GM23338 (cell line): ENCODE data around the gene PLEKHA8. TPM values are rescaled to one million over a fixed set of nuclear protein-coding genes. Genes with fewer than 3 reads are reported as not detected.

Experiments used
- ATAC-seq: fragments of 200-7000 bp; cut with Tn5 transposase; 3 replicates; pipeline ENCODE4 v1.9.1; 2020
- DNase-seq: peaks from one replicate; pipeline ENCODE4 v3.0.0-alpha.2; 2015; ENCODE audit warnings: low spot score
- H2AFZ ChIP-seq: fragments of 200-600 bp; sonication (generic); 2 replicates; pipeline ENCODE4 v1.8.0; 2016; ENCODE audit warnings: antibody characterized with exemption, mild to moderate bottlenecking, moderate library complexity
- H3F3A ChIP-seq: fragments of 200-600 bp; sonication (generic); replicated peaks from 2 replicates; pipeline ENCODE4 v1.8.0; 2017; ENCODE audit warnings: antibody characterized with exemption, mixed run types, low read depth
- H3K27ac ChIP-seq: fragments of 200-600 bp; sonication (generic); 2 replicates; pipeline ENCODE4 v1.6.1; 2016; ENCODE audit warnings: low read depth
- H3K27me3 ChIP-seq: fragments of 200-600 bp; sonication (generic); 2 replicates; pipeline ENCODE4 v1.8.0; 2016; ENCODE audit warnings: mild to moderate bottlenecking, mixed run types, moderate library complexity; ENCODE audit not compliant: insufficient read depth
- H3K36me3 ChIP-seq: fragments of 200-600 bp; sonication (generic); 2 replicates; pipeline ENCODE4 v1.8.0; 2016; ENCODE audit warnings: mild to moderate bottlenecking; ENCODE audit not compliant: insufficient read depth
- H3K4me1 ChIP-seq: fragments of 200-600 bp; sonication (generic); 2 replicates; pipeline ENCODE4 v1.8.0; 2016; ENCODE audit warnings: mild to moderate bottlenecking, moderate library complexity; ENCODE audit not compliant: insufficient read depth
- H3K4me2 ChIP-seq: fragments of 200-600 bp; sonication (generic); 2 replicates; pipeline ENCODE4 v1.7.1; 2017; ENCODE audit warnings: mixed run types
- H3K4me3 ChIP-seq: fragments of 200-600 bp; sonication (generic); 2 replicates; pipeline ENCODE4 v1.6.1; 2016; ENCODE audit warnings: mixed run types
- H3K79me2 ChIP-seq: fragments of 200-600 bp; sonication (generic); replicated peaks from 2 replicates; pipeline ENCODE4 v1.8.0; 2017; ENCODE audit warnings: mild to moderate bottlenecking; ENCODE audit not compliant: insufficient read depth
- H3K9me2 ChIP-seq: fragments of 200-600 bp; sonication (generic); 2 replicates; pipeline ENCODE4 v1.8.0; 2017; ENCODE audit not compliant: insufficient read depth
- H4K20me1 ChIP-seq: fragments of 200-600 bp; sonication (generic); replicated peaks from 2 replicates; pipeline ENCODE4 v1.8.0; 2017; ENCODE audit warnings: mild to moderate bottlenecking; ENCODE audit not compliant: insufficient read depth
- H3K27ac Mint-ChIP-seq: 2 replicates; pipeline ENCODE4 v1.8.0; 2020; ENCODE audit warnings: inconsistent platforms, mild to moderate bottlenecking, moderate library complexity, mixed read lengths
- H3K27me3 Mint-ChIP-seq: 3 replicates; pipeline ENCODE4 v1.8.0; 2022; ENCODE audit warnings: low read depth, mild to moderate bottlenecking, moderate library complexity, mixed read lengths, inconsistent platforms; ENCODE audit not compliant: insufficient read depth, poor library complexity
- H3K36me3 Mint-ChIP-seq: 3 replicates; pipeline ENCODE4 v1.8.0; 2021; ENCODE audit warnings: low read depth, mild to moderate bottlenecking, inconsistent platforms, moderate library complexity, mixed read lengths
- H3K4me1 Mint-ChIP-seq: 3 replicates; pipeline ENCODE4 v1.8.0; 2020; ENCODE audit warnings: mild to moderate bottlenecking, inconsistent platforms, mixed read lengths
- H3K4me3 Mint-ChIP-seq: 3 replicates; pipeline ENCODE4 v1.8.0; 2021; ENCODE audit warnings: moderate library complexity, mild to moderate bottlenecking, inconsistent platforms, mixed read lengths
- H3K9me3 Mint-ChIP-seq: 3 replicates; pipeline ENCODE4 v1.8.0; 2020; ENCODE audit warnings: moderate library complexity, mild to moderate bottlenecking, inconsistent platforms, mixed read lengths
- CREB1 ChIP-seq: fragments of 250-450 bp; sonication (Bioruptor Pico); IDR thresholded peaks from 2 replicates; pipeline ENCODE4 v1.5.0; 2020; ENCODE audit warnings: low read depth, mild to moderate bottlenecking, moderate library complexity
- NANOG ChIP-seq: IDR thresholded peaks from 2 replicates; pipeline ENCODE4 v1.6.1; 2016; ENCODE audit warnings: antibody characterized with exemption, borderline replicate concordance
- STAT1 ChIP-seq: IDR thresholded peaks from one replicate; pipeline ENCODE4 v1.6.1; 2016; ENCODE audit warnings: antibody characterized with exemption; ENCODE audit not compliant: unreplicated experiment
- ZNF331 ChIP-seq: fragments of 250-450 bp; sonication (Bioruptor Pico); IDR thresholded peaks from 2 replicates; pipeline ENCODE4 v1.5.0; 2020; ENCODE audit warnings: low read depth, mild to moderate bottlenecking, moderate library complexity
- polyA plus RNA-seq: library from polyadenylated mRNA; unstranded; fragments of >200 nt; fragmentation: Nextera tagmentation; extraction: Ambion mirVana; gene quantifications from 2 replicates; pipeline ENCODE4 v1.2.1, GENCODE V29; 2016
- total RNA-seq: library from RNA; depleted of rRNA; stranded (reverse); fragments of >200 nt; shearing (Covaris generic); gene quantifications from 2 replicates; pipeline ENCODE4 v1.2.3, GENCODE V29; 2014
- TF ChIP-seq, protein P1 (sequence below): fragments of 250-450 bp; sonication (Bioruptor Pico); IDR thresholded peaks from 2 replicates; pipeline ENCODE4 v1.5.0; 2020; ENCODE audit warnings: mild to moderate bottlenecking, moderate library complexity
- TF ChIP-seq, protein P2 (sequence below): IDR thresholded peaks from one replicate; pipeline ENCODE4 v1.6.1; 2018; ENCODE audit warnings: antibody characterized with exemption; ENCODE audit not compliant: unreplicated experiment

Gene PLEKHA8
- total and polyA plus RNA-seq, 2 experiments from 2014 or later, result 11.6 to 44.9 TPM

DNA sequence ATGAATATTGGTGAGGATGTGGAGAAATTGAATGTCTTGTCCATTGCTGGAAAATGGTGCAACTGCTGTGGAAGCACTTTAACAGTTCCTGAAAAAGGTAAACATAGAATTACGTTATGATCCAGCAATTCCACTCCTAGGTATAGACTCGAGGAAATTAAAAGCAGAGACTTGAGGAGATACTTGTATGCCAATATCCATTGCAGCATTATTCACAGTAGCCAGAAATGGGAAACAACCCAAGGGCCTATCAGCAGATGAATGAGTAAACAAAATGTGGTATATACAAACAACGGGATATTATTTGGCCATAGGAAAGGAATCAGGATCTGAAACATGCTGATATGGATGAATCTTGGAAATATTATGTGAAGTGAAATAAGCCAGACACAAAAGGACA lies 74.1 kb downstream of the PLEKHA8 start (continued):
- TF ChIP-seq, protein P1, sequence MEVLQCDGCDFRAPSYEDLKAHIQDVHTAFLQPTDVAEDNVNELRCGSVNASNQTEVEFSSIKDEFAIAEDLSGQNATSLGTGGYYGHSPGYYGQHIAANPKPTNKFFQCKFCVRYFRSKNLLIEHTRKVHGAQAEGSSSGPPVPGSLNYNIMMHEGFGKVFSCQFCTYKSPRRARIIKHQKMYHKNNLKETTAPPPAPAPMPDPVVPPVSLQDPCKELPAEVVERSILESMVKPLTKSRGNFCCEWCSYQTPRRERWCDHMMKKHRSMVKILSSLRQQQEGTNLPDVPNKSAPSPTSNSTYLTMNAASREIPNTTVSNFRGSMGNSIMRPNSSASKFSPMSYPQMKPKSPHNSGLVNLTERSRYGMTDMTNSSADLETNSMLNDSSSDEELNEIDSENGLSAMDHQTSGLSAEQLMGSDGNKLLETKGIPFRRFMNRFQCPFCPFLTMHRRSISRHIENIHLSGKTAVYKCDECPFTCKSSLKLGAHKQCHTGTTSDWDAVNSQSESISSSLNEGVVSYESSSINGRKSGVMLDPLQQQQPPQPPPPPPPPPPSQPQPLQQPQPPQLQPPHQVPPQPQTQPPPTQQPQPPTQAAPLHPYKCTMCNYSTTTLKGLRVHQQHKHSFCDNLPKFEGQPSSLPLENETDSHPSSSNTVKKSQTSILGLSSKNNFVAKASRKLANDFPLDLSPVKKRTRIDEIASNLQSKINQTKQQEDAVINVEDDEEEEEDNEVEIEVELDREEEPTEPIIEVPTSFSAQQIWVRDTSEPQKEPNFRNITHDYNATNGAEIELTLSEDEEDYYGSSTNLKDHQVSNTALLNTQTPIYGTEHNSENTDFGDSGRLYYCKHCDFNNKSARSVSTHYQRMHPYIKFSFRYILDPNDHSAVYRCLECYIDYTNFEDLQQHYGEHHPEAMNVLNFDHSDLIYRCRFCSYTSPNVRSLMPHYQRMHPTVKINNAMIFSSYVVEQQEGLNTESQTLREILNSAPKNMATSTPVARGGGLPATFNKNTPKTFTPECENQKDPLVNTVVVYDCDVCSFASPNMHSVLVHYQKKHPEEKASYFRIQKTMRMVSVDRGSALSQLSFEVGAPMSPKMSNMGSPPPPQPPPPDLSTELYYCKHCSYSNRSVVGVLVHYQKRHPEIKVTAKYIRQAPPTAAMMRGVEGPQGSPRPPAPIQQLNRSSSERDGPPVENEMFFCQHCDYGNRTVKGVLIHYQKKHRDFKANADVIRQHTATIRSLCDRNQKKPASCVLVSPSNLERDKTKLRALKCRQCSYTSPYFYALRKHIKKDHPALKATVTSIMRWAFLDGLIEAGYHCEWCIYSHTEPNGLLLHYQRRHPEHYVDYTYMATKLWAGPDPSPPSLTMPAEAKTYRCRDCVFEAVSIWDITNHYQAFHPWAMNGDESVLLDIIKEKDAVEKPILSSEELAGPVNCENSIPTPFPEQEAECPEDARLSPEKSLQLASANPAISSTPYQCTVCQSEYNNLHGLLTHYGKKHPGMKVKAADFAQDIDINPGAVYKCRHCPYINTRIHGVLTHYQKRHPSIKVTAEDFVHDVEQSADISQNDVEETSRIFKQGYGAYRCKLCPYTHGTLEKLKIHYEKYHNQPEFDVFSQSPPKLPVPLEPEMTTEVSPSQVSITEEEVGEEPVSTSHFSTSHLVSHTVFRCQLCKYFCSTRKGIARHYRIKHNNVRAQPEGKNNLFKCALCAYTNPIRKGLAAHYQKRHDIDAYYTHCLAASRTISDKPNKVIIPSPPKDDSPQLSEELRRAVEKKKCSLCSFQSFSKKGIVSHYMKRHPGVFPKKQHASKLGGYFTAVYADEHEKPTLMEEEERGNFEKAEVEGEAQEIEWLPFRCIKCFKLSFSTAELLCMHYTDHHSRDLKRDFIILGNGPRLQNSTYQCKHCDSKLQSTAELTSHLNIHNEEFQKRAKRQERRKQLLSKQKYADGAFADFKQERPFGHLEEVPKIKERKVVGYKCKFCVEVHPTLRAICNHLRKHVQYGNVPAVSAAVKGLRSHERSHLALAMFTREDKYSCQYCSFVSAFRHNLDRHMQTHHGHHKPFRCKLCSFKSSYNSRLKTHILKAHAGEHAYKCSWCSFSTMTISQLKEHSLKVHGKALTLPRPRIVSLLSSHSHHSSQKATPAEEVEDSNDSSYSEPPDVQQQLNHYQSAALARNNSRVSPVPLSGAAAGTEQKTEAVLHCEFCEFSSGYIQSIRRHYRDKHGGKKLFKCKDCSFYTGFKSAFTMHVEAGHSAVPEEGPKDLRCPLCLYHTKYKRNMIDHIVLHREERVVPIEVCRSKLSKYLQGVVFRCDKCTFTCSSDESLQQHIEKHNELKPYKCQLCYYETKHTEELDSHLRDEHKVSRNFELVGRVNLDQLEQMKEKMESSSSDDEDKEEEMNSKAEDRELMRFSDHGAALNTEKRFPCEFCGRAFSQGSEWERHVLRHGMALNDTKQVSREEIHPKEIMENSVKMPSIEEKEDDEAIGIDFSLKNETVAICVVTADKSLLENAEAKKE (CRISPR knock-in tag), result no peak
- TF ChIP-seq CREB1 (CRISPR knock-in tag) (no peak), STAT1 (no peak), ZNF331 (no peak), NANOG (no peak)

- Mint-ChIP-seq H3K4me3 (no peak overlapping the region), H3K36me3 (peaks cover 17% of the 10 kb centered on the region), H3K27me3 (peaks cover 2% of the 10 kb centered on the region), H3K9me3 (peaks cover 11% of the 10 kb centered on the region), H3K4me1 (no peaks in the 10 kb centered on the region), H3K27ac (no peak overlapping the region)
- Histone ChIP-seq H3K4me3 (no peak overlapping the region), H3K27me3 (no peaks in the 10 kb centered on the region), H3K36me3 (peaks cover 6% of the 10 kb centered on the region), H3K27ac (no peak overlapping the region), H3K9me2 (no peaks in the 10 kb centered on the region), H3F3A (no peaks in the 10 kb centered on the region), H3K79me2 (no peaks in the 10 kb centered on the region), H3K4me1 (no peaks in the 10 kb centered on the region), H2AFZ (no peak overlapping the region), H3K4me2 (no peak overlapping the region), H4K20me1 (no peaks in the 10 kb centered on the region)
- DNase-seq (no peak), ATAC-seq (no peak)
- TF ChIP-seq, protein P2, sequence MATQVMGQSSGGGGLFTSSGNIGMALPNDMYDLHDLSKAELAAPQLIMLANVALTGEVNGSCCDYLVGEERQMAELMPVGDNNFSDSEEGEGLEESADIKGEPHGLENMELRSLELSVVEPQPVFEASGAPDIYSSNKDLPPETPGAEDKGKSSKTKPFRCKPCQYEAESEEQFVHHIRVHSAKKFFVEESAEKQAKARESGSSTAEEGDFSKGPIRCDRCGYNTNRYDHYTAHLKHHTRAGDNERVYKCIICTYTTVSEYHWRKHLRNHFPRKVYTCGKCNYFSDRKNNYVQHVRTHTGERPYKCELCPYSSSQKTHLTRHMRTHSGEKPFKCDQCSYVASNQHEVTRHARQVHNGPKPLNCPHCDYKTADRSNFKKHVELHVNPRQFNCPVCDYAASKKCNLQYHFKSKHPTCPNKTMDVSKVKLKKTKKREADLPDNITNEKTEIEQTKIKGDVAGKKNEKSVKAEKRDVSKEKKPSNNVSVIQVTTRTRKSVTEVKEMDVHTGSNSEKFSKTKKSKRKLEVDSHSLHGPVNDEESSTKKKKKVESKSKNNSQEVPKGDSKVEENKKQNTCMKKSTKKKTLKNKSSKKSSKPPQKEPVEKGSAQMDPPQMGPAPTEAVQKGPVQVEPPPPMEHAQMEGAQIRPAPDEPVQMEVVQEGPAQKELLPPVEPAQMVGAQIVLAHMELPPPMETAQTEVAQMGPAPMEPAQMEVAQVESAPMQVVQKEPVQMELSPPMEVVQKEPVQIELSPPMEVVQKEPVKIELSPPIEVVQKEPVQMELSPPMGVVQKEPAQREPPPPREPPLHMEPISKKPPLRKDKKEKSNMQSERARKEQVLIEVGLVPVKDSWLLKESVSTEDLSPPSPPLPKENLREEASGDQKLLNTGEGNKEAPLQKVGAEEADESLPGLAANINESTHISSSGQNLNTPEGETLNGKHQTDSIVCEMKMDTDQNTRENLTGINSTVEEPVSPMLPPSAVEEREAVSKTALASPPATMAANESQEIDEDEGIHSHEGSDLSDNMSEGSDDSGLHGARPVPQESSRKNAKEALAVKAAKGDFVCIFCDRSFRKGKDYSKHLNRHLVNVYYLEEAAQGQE, result no peak
- TF ChIP-seq, protein P1 (CRISPR knock-in tag), result no peak
Measured at GRCh38 chr7:30104157-30104556, 75.9 kb downstream of the PLEKHA8 start.
